Esophagus muscularis mucosa (tissue), 4 donors: ENCODE data around the gene SYNGR4.
A peak's percentile ranks its signal among the peaks of the same experiment; 100 is the strongest.

ENCODE experiments used
- CTCF ChIP-seq, 3 experiments: fragments of 200-600 bp in 2 of 3; fragments of 450-650 bp in 1 of 3; sonication (generic) in 2 of 3; IDR thresholded peaks; one replicate each; pipeline ENCODE4 v1.5.1; 2017 to 2019; ENCODE audit warnings: antibody characterized with exemption in 3 of 3, mild to moderate bottlenecking in 2 of 3, moderate library complexity in 1 of 3
- EP300 ChIP-seq: sonication (generic); formaldehyde crosslinking; IDR thresholded peaks from one replicate; pipeline ENCODE4 v1.6.1; 2017; ENCODE audit warnings: antibody characterized with exemption
- POLR2A ChIP-seq: fragments of 450-650 bp; IDR thresholded peaks from one replicate; pipeline ENCODE4 v1.6.1; 2017; ENCODE audit warnings: antibody characterized with exemption, moderate library complexity, mild to moderate bottlenecking, low read depth
- POLR2AphosphoS5 ChIP-seq, 2 donors: sonication (generic); formaldehyde crosslinking; IDR thresholded peaks; one replicate each; pipeline ENCODE4 v1.6.1; 2017; ENCODE audit warnings: antibody characterized with exemption in 2 of 2

GRCh38 chr19:48330012-48330681 is 34.0 kb upstream of the SYNGR4 start:
- no peak for TF ChIP-seq POLR2A
- TF ChIP-seq CTCF (IDR thresholded peaks at IDR 0.05) = no peak
- no peak for TF ChIP-seq EP300
- peak; percentile 35 to 48 for TF ChIP-seq POLR2AphosphoS5 (IDR thresholded peaks at IDR 0.05)
